Measurements from ENCODE around the gene PLCB2. TPM values are rescaled to one million over a fixed set of nuclear protein-coding genes. Genes with fewer than 3 reads are reported as not detected.

The PLCB2 gene
- total RNA-seq (2014; rRNA removed; shearing (Covaris generic); ENCODE audit: low replicate concordance) = not detected in 2 replicates

GRCh38 chr15:40307421-40308211, at the start of gene PLCB2:
Gene PLCB2 (minus strand): TSS chr15:40307935. CDS start chr15:40307672, 263 bp downstream.
- in situ Hi-C loops (cut with HindIII; ENCODE audit: low pct_unique_long_range_greater_than_20kb, low sequenced_read_pairs) = no loop called here

GRCh38 chr15:40357246-40357645, 49.5 kb upstream of the PLCB2 start:
- in situ Hi-C loops (cut with HindIII; ENCODE audit: low pct_unique_long_range_greater_than_20kb, low sequenced_read_pairs) = no loop called here
- no peak for DNase-seq (ENCODE audit: low read depth)

More at GRCh38 chr15:40307421-40308211, at the start of gene PLCB2:
- DNase-seq (ENCODE audit: low read depth) = no peak

GRCh38 chr15:40355976-40356585, 48.3 kb upstream of the PLCB2 start:
- in situ Hi-C loops (cut with HindIII; ENCODE audit: low pct_unique_long_range_greater_than_20kb, low sequenced_read_pairs) = no loop called here
- no peak for DNase-seq (ENCODE audit: low read depth)

GRCh38 chr15:40354408-40355171, 46.9 kb upstream of the PLCB2 start:
- in situ Hi-C loops (cut with HindIII; ENCODE audit: low pct_unique_long_range_greater_than_20kb, low sequenced_read_pairs) = no loop called here
- no peak for DNase-seq (ENCODE audit: low read depth)

GRCh38 chr15:40353697-40354096, 46.0 kb upstream of the PLCB2 start:
- in situ Hi-C loops (cut with HindIII; ENCODE audit: low pct_unique_long_range_greater_than_20kb, low sequenced_read_pairs) = no loop called here

GRCh38 chr15:40352281-40352901, 44.7 kb upstream of the PLCB2 start:
- DNase-seq (ENCODE audit: low read depth) = no peak
- in situ Hi-C loops (cut with HindIII; ENCODE audit: low pct_unique_long_range_greater_than_20kb, low sequenced_read_pairs) = no loop called here

More at GRCh38 chr15:40353697-40354096, 46.0 kb upstream of the PLCB2 start:
- no peak for DNase-seq (ENCODE audit: low read depth)

GRCh38 chr15:40349163-40349562, 41.4 kb upstream of the PLCB2 start:
- in situ Hi-C loops (cut with HindIII; ENCODE audit: low pct_unique_long_range_greater_than_20kb, low sequenced_read_pairs) = no loop called here
- DNase-seq (ENCODE audit: low read depth) = no peak

GRCh38 chr15:40348474-40348870, 40.7 kb upstream of the PLCB2 start:
- in situ Hi-C loops (cut with HindIII; ENCODE audit: low pct_unique_long_range_greater_than_20kb, low sequenced_read_pairs) = no loop called here
- no peak for DNase-seq (ENCODE audit: low read depth)

- in situ Hi-C loops (cut with HindIII; ENCODE audit: low pct_unique_long_range_greater_than_20kb, low sequenced_read_pairs) = no loop called here
- no peak for DNase-seq (ENCODE audit: low read depth)
Measured at GRCh38 chr15:40347559-40348473, 40.1 kb upstream of the PLCB2 start.

- DNase-seq (ENCODE audit: low read depth) = no peak
- in situ Hi-C loops (cut with HindIII; ENCODE audit: low pct_unique_long_range_greater_than_20kb, low sequenced_read_pairs) = no loop called here
Measured at GRCh38 chr15:40346579-40347558, 39.1 kb upstream of the PLCB2 start.

- DNase-seq (ENCODE audit: low read depth) = no peak
- in situ Hi-C loops (cut with HindIII; ENCODE audit: low pct_unique_long_range_greater_than_20kb, low sequenced_read_pairs) = no loop called here
Measured at GRCh38 chr15:40345867-40346578, 38.3 kb upstream of the PLCB2 start.

GRCh38 chr15:40345225-40345866, 37.6 kb upstream of the PLCB2 start:
- in situ Hi-C loops (cut with HindIII; ENCODE audit: low pct_unique_long_range_greater_than_20kb, low sequenced_read_pairs) = no loop called here

GRCh38 chr15:40344631-40345120, 36.9 kb upstream of the PLCB2 start:
- DNase-seq (ENCODE audit: low read depth) = no peak
- in situ Hi-C loops (cut with HindIII; ENCODE audit: low pct_unique_long_range_greater_than_20kb, low sequenced_read_pairs) = no loop called here

More at GRCh38 chr15:40345225-40345866, 37.6 kb upstream of the PLCB2 start:
- DNase-seq (ENCODE audit: low read depth) = no peak

- in situ Hi-C loops (cut with HindIII; ENCODE audit: low pct_unique_long_range_greater_than_20kb, low sequenced_read_pairs) = no loop called here
- DNase-seq (ENCODE audit: low read depth) = no peak
Measured at GRCh38 chr15:40344217-40344616, 36.5 kb upstream of the PLCB2 start.

GRCh38 chr15:40343512-40343911, 35.8 kb upstream of the PLCB2 start:
- no peak for DNase-seq (ENCODE audit: low read depth)
- in situ Hi-C loops (cut with HindIII; ENCODE audit: low pct_unique_long_range_greater_than_20kb, low sequenced_read_pairs) = no loop called here
